HL-60 (cell line): ENCODE results near the gene GRK6.
A peak's percentile ranks its signal among the peaks of the same experiment; 100 is the strongest.

Experiments used
- DNase-seq, 2 experiments: peaks; one replicate each; pipeline ENCODE4 v3.0.0-alpha.2; 2010 to 2020; ENCODE audit warnings: low read depth in 1 of 2, low spot score in 1 of 2
- H3K27ac ChIP-seq: fragments of 250-450 bp; sonication (Bioruptor Pico); replicated peaks from 2 replicates; pipeline ENCODE4 v1.5.1; 2020; ENCODE audit warnings: mild to moderate bottlenecking, moderate library complexity
- H3K27me3 ChIP-seq: fragments of 250-450 bp; sonication (Bioruptor Pico); 2 replicates; pipeline ENCODE4 v1.5.1; 2021; ENCODE audit warnings: mild to moderate bottlenecking, moderate library complexity; ENCODE audit not compliant: insufficient read depth, poor library complexity, severe bottlenecking
- H3K4me3 ChIP-seq: replicated peaks from 2 replicates; pipeline ENCODE4 v1.5.1; 2011; ENCODE audit warnings: mild to moderate bottlenecking, control low read depth, low read length; ENCODE audit not compliant: insufficient read depth
- CTCF ChIP-seq: IDR thresholded peaks from one replicate; pipeline ENCODE4 v1.5.1; 2011; ENCODE audit warnings: low read length, control low read depth, inconsistent platforms; ENCODE audit not compliant: insufficient read depth
- GABPA ChIP-seq: IDR thresholded peaks from 2 replicates; pipeline ENCODE4 v1.6.1; 2012; ENCODE audit warnings: low read depth
- POLR2AphosphoS5 ChIP-seq: IDR thresholded peaks from 2 replicates; pipeline ENCODE4 v1.6.1; 2012; ENCODE audit warnings: low read depth
- REST ChIP-seq: IDR thresholded peaks from 2 replicates; pipeline ENCODE4 v1.6.1; 2012; ENCODE audit warnings: low read depth; ENCODE audit not compliant: insufficient replicate concordance
- SPI1 ChIP-seq: IDR thresholded peaks from 2 replicates; pipeline ENCODE4 v1.6.1; 2012; ENCODE audit warnings: low read depth, mild to moderate bottlenecking, borderline replicate concordance

The GRK6 gene

GRCh38 chr5:177462021-177462670 is 35.7 kb downstream of the GRK6 start:
- peak overlapping the region; percentile 58 for H3K4me3 ChIP-seq
- TF ChIP-seq REST (no peak), POLR2AphosphoS5 (peak; percentile 73; the same call in 1 of the 2 replicates), GABPA (peak; percentile 50), SPI1 (0 out of 2 replicates have a peak, but pooled peaks have one; percentile 43)
- no peaks in the 10 kb centered on the region for H3K27me3 ChIP-seq
- H3K27ac ChIP-seq, result peak overlapping the region; percentile 69
- DNase-seq, result peak; percentile 82 to 89

- Histone ChIP-seq H3K4me3 (no peak overlapping the region), H3K27ac (no peak overlapping the region), H3K27me3 (no peaks in the 10 kb centered on the region)
- no peak for DNase-seq
- TF ChIP-seq POLR2AphosphoS5 (no peak), REST (no peak), GABPA (no peak), SPI1 (no peak), CTCF (no peak)
These were observed 38.6 kb downstream of the GRK6 start for GRCh38 chr5:177465044-177465443.

- peak in 1 of 2 experiments; percentile 33 for DNase-seq
- no peaks in the 10 kb centered on the region for H3K27me3 ChIP-seq
- peak overlapping the region; percentile 17 for H3K4me3 ChIP-seq
- H3K27ac ChIP-seq, result peak overlapping the region; percentile 72
- TF ChIP-seq POLR2AphosphoS5 (no peak), SPI1 (no peak), GABPA (no peak), CTCF (no peak), REST (no peak)
These were observed 40.4 kb downstream of the GRK6 start for GRCh38 chr5:177466861-177467260.
